PC-9 (cell line): Measurements from ENCODE around the gene SYTL5. TPM values are rescaled to one million over a fixed set of nuclear protein-coding genes. Genes with fewer than 3 reads are reported as not detected.

ENCODE experiments used
- BruUV-seq: library from RNA; stranded (reverse); fragments of 400-500 nt; replicated peaks from 2 replicates; lab custom pipeline; 2021; lab: Mats Ljungman, UMichigan
- CTCF ChIA-PET: fragments of 300-600 bp; sonication (Branson Sonifier 250); formaldehyde crosslinking; loops from one replicate; lab custom pipeline; 2022; ENCODE audit warnings: antibody characterized with exemption; lab: Charles Lee
- POLR2A ChIA-PET: fragments of 300-600 bp; sonication (Branson Sonifier 250); formaldehyde crosslinking; loops from one replicate; lab custom pipeline; 2022; ENCODE audit warnings: antibody characterized with exemption; ENCODE audit not compliant: unreplicated experiment; lab: Charles Lee
- DNase-seq, 2 experiments: peaks; one replicate each; pipeline versions ENCODE4 v3.0.0 to v3.0.0-alpha.2; 2015 to 2022; ENCODE audit warnings: mixed read lengths in 1 of 2
- H2AFZ ChIP-seq: fragments of 200-600 bp; sonication (generic); 2 replicates; pipeline ENCODE4 v1.8.1; 2017; ENCODE audit warnings: antibody characterized with exemption
- H3F3A ChIP-seq: fragments of 200-600 bp; sonication (generic); 2 replicates; pipeline ENCODE4 v1.8.1; 2017; ENCODE audit warnings: antibody characterized with exemption, mild to moderate bottlenecking, low read depth; ENCODE audit not compliant: insufficient read depth
- H3K27ac ChIP-seq: fragments of 200-600 bp; sonication (generic); 2 replicates; pipeline ENCODE4 v1.6.1; 2016; ENCODE audit warnings: mixed run types
- H3K27me3 ChIP-seq: fragments of 200-600 bp; sonication (generic); 2 replicates; pipeline ENCODE4 v1.6.1; 2016; ENCODE audit warnings: low read depth, mixed run types; ENCODE audit not compliant: insufficient read depth
- H3K36me3 ChIP-seq: fragments of 200-600 bp; sonication (generic); 2 replicates; pipeline ENCODE4 v1.6.1; 2016; ENCODE audit warnings: low read depth, mixed run types
- H3K4me1 ChIP-seq: fragments of 200-600 bp; sonication (generic); replicated peaks from 2 replicates; pipeline ENCODE4 v1.6.1; 2016; ENCODE audit warnings: mixed run types; ENCODE audit not compliant: insufficient read depth
- H3K4me2 ChIP-seq: fragments of 200-600 bp; sonication (generic); 2 replicates; pipeline ENCODE4 v1.6.1; 2017; ENCODE audit warnings: mixed run types
- H3K4me3 ChIP-seq: fragments of 200-600 bp; sonication (generic); 2 replicates; pipeline ENCODE4 v1.6.1; 2016; ENCODE audit warnings: mixed run types
- H3K79me2 ChIP-seq: fragments of 200-600 bp; sonication (generic); 2 replicates; pipeline ENCODE4 v1.6.1; 2017; ENCODE audit warnings: low read depth, mixed run types
- H3K9me2 ChIP-seq: fragments of 200-600 bp; sonication (generic); 2 replicates; pipeline ENCODE4 v1.8.1; 2017; ENCODE audit warnings: mild to moderate bottlenecking; ENCODE audit not compliant: insufficient read depth
- H3K9me3 ChIP-seq: fragments of 200-600 bp; sonication (generic); 2 replicates; pipeline ENCODE4 v1.8.1; 2016; ENCODE audit warnings: low read depth; ENCODE audit not compliant: insufficient read depth
- H4K20me1 ChIP-seq: fragments of 200-600 bp; sonication (generic); 2 replicates; pipeline ENCODE4 v1.8.1; 2017; ENCODE audit not compliant: insufficient read depth
- CTCF ChIP-seq: fragments of 200-600 bp; sonication (generic); conservative IDR thresholded peaks from 2 replicates; pipeline ENCODE4 v1.6.1; 2017; ENCODE audit warnings: mixed run types, antibody characterized with exemption, mild to moderate bottlenecking, moderate library complexity
- EZH2 ChIP-seq: fragments of 200-600 bp; sonication (generic); IDR thresholded peaks from 2 replicates; pipeline ENCODE4 v1.8.0; 2017; ENCODE audit warnings: antibody characterized with exemption, low read depth
- intact Hi-C: fragments of 100-400 bp; cut with micrococcal nuclease; formaldehyde crosslinking; loops from one replicate; pipeline ENCODE4 v1.10.0; 2022; ENCODE audit not compliant: unreplicated experiment
- total RNA-seq: library from RNA; stranded (reverse); gene quantifications from 2 replicates; pipeline ENCODE4 v1.2.3, GENCODE V29; 2021

Gene SYTL5
- total RNA-seq, 1 experiment from 2014 or later = not detected

DNA sequence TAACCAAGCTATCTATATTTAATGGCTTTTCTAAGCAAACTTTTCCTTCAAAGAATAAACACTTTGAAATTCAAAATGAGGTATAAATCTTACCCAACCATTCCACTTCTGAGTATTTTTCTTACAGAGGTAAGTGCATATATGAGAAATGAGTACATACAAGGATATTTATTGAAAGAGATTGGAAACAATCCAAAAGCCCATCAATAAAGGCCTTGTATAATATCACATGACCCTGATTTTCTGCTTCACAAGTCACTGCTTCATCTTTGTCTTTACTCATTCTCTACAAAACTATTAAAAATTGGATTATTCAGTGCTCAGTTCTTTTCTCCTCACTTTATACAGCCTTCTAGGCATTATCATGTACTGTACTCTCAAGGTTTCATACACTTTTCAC, 123.0 kb downstream of the SYTL5 start:
- H3K4me1 ChIP-seq = no peaks in the 10 kb centered on the region
- H3K9me2 ChIP-seq = no peaks in the 10 kb centered on the region
- no peak for TF ChIP-seq EZH2
- TF ChIP-seq CTCF = no peak
- CTCF ChIA-PET = no interaction called here
- no peaks in the 10 kb centered on the region for H3K27me3 ChIP-seq
- no peak for DNase-seq
- no peak overlapping the region for H3K27ac ChIP-seq
- H3K36me3 ChIP-seq = no peaks in the 10 kb centered on the region
- H3K4me3 ChIP-seq = no peak overlapping the region
- intact Hi-C loops = no loop called here
- no peaks in the 10 kb centered on the region for H3K9me3 ChIP-seq
- no peaks in the 10 kb centered on the region for H4K20me1 ChIP-seq
- H3K79me2 ChIP-seq = no peaks in the 10 kb centered on the region
- POLR2A ChIA-PET = no interaction called here
- no peaks in the 10 kb centered on the region for H3F3A ChIP-seq
- H2AFZ ChIP-seq = no peak overlapping the region
- no peak overlapping the region for H3K4me2 ChIP-seq
- no TSS peak for BruUV-seq

DNA sequence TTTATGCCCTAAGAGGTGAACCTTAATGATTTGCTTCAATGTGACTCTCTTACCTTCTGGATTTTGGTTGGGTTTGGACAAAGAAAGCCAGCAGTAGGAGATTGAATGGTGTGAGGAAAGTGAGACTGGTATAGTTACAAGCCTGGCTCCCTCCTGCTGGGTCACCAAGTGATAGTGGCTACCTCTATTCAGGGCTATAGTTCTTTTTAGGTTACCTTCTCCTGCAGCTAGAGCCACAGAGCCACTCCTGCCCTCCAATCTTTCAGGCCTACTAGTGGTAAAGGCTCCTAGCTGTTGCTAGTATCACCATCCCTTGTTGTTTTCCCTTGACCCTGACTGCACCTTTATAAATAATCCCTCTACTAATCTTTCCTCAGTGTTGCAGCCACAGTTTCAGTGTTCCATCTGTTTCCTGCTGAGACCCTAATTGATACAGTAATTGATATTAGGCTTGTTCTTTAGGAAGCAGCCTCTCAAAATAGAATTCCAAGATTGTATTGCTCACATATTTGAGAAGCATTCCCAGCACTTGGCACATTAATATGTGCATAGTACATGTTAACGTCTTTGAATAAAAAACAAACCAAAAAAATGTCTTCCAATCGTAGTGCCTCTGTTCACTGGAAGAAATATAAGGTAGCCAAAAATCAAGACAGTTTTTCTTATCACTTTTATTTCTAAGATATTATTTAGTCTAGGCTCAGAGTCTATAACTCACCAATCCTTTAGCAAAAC, 132.0 kb downstream of the SYTL5 start:
- Histone ChIP-seq H3K9me2 (no peaks in the 10 kb centered on the region), H3K27ac (no peak overlapping the region), H3K4me2 (no peak overlapping the region), H3K27me3 (no peaks in the 10 kb centered on the region), H3K79me2 (no peaks in the 10 kb centered on the region), H3K36me3 (no peaks in the 10 kb centered on the region), H4K20me1 (no peaks in the 10 kb centered on the region), H3K9me3 (no peaks in the 10 kb centered on the region), H3K4me1 (no peaks in the 10 kb centered on the region), H3F3A (no peaks in the 10 kb centered on the region), H3K4me3 (no peak overlapping the region), H2AFZ (no peak overlapping the region)
- BruUV-seq = no TSS peak
- intact Hi-C loops = no loop called here
- DNase-seq = no peak
- POLR2A ChIA-PET = no interaction called here
- CTCF ChIA-PET = no interaction called here
- TF ChIP-seq CTCF (no peak), EZH2 (no peak)

DNA sequence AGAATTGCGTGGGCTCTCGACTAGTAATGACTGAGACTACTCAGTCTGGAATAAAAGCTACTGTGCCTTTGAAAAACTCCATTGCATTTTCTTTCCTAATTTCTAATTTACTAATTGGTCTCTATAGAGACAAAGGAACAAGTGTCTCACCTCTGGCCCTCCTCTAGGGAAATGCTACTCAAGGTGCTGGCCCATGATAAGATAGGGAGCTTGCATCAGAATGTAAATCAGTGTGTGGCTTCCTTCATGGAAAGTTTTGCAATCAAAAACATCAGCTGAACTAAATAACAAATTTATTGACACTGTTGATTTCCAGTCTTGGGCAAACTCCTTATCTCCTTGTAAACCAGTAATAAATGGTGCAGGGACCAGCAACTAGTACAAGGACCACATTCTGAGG, 132.5 kb downstream of the SYTL5 start:
- intact Hi-C loops = no loop called here
- Histone ChIP-seq H3K9me2 (no peaks in the 10 kb centered on the region), H3F3A (no peaks in the 10 kb centered on the region), H3K4me2 (no peak overlapping the region), H3K4me1 (no peaks in the 10 kb centered on the region), H3K36me3 (no peaks in the 10 kb centered on the region), H3K9me3 (no peaks in the 10 kb centered on the region), H2AFZ (no peak overlapping the region), H4K20me1 (no peaks in the 10 kb centered on the region), H3K79me2 (no peaks in the 10 kb centered on the region), H3K27me3 (no peaks in the 10 kb centered on the region), H3K4me3 (no peak overlapping the region), H3K27ac (no peak overlapping the region)
- BruUV-seq = no TSS peak
- DNase-seq = no peak
- CTCF ChIA-PET = no interaction called here
- POLR2A ChIA-PET = no interaction called here
- TF ChIP-seq CTCF = no peak
- TF ChIP-seq EZH2 = no peak
